Body of pancreas (tissue), 4 donors: ENCODE measurements around the gene CDK5RAP2.

Experiments
- POLR2A ChIP-seq, 3 donors: fragments of 450-650 bp; IDR thresholded peaks; one replicate each; pipeline ENCODE4 v1.6.1; 2016; ENCODE audit warnings: antibody characterized with exemption in 3 of 3, mild to moderate bottlenecking in 2 of 3
- TF ChIP-seq, protein P1 (sequence below), 7 experiments: fragments of 450-650 bp in 4 of 7; fragments of 200-600 bp in 3 of 7; sonication (generic) in 3 of 7; IDR thresholded peaks; one replicate each; pipeline ENCODE4 v1.5.1; 2016 to 2019; ENCODE audit warnings: antibody characterized with exemption in 7 of 7

DNA sequence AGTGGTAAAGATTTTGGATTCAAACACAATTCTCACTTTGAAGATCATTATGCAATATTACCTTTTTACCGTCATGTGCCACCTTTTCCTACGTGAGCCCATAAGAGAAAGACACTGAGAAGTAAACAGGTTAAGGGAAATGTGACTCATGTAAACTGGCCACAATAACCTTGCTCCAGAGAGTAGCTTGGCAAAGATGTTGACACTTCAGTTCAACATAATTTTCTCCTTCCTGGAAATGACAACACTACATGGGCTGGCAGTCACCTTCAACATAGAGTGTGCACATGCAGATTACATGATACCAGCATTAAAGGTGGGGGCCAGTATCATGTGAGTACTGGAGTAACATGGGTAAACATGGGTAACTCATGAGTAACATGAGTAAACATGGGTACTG, 141.9 kb downstream of the CDK5RAP2 start:
- TF ChIP-seq, protein P1, sequence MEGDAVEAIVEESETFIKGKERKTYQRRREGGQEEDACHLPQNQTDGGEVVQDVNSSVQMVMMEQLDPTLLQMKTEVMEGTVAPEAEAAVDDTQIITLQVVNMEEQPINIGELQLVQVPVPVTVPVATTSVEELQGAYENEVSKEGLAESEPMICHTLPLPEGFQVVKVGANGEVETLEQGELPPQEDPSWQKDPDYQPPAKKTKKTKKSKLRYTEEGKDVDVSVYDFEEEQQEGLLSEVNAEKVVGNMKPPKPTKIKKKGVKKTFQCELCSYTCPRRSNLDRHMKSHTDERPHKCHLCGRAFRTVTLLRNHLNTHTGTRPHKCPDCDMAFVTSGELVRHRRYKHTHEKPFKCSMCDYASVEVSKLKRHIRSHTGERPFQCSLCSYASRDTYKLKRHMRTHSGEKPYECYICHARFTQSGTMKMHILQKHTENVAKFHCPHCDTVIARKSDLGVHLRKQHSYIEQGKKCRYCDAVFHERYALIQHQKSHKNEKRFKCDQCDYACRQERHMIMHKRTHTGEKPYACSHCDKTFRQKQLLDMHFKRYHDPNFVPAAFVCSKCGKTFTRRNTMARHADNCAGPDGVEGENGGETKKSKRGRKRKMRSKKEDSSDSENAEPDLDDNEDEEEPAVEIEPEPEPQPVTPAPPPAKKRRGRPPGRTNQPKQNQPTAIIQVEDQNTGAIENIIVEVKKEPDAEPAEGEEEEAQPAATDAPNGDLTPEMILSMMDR (IDR thresholded peaks at IDR 0.05): no peak
- TF ChIP-seq POLR2A (IDR thresholded peaks at IDR 0.05): no peak
